ENCODE data around the gene KCTD6. TPM values are rescaled to one million over a fixed set of nuclear protein-coding genes. Genes with fewer than 3 reads are reported as not detected.
A peak's percentile ranks its signal among the peaks of the same experiment; 100 is the strongest.

The KCTD6 gene
- total and polyA plus RNA-seq, 10 donors = 7.3 to 23.5 (median 10.9) TPM

- no peak for DNase-seq
- no peaks in the 10 kb centered on the region for H3K27me3 ChIP-seq (replicated peaks in 1 of 7)
- intact Hi-C loops (cut with DNase I; ENCODE audit: low total_unique reads) = loop anchor here (10.0 kb wide), 1 partner anchor 72 kb away; the partner anchor contains the start of gene ACOX2
- H3K36me3 ChIP-seq = no peaks in the 10 kb centered on the region
- no peak overlapping the region for H3K27ac ChIP-seq
- peaks cover 8 to 17% (median 12%) of the 10 kb centered on the region in 6 donors for H3K4me1 ChIP-seq
- H3K9me3 ChIP-seq = no peaks in the 10 kb centered on the region
- TF ChIP-seq POLR2A (IDR thresholded peaks at IDR 0.05) = no peak
- no peak for TF ChIP-seq CTCF (IDR thresholded peaks at IDR 0.05 in 8 of 11, conservative IDR thresholded peaks at IDR 0.05 in 3 of 11)
- no peak for TF ChIP-seq POLR2AphosphoS5 (IDR thresholded peaks at IDR 0.05)
- WGBS, 5 donors = 76 to 92% (median 77%) methylated on average over 4 of the region's 4 CpGs
- H3K4me3 ChIP-seq = no peak overlapping the region
These were observed 29.1 kb upstream of the KCTD6 start for GRCh38 chr3:58462829-58463180.

DNA sequence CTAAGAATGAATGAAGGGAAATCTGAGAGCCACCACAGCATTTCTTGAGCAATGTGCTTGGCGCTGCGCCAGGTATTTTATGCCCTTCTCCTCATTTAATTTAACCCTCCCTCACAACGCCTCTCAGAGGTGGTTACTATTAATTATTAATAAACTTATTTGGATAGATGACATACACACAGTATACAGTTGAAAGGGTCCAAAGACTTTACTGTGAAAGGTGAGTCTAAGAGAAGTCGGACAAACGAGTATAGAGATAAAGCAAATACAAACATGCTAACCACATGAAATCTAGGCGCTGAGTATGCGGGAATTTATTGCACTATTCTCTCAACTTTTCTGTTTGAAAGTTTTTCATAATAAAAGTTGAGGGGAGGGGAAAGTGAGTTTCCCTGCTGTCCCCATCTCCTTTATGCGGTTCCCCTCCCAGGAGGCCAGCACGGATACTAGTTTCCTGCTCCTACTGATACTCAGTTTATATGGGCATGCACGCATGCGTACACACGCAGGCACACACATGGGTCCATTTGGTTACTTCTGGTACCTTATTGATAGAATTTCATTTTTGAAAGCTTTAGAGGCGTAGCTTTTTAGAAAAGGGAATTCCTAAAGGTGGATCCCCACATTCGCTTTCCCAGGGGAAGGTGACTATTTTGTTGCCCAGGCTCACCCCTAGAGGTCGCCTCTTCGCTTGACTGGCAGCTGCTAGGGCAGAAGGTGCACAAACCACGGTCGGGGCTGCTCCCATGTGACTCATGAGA, 28.5 kb upstream of the KCTD6 start:
- DNase-seq = peak; percentile 87
- H3K4me3 ChIP-seq = peak overlapping the region in 6 of 8 donors; percentile 1 to 58 (median 18)

GRCh38 chr3:58463942-58464271, 28.0 kb upstream of the KCTD6 start:
- TF ChIP-seq CTCF (IDR thresholded peaks at IDR 0.05 in 8 of 11, conservative IDR thresholded peaks at IDR 0.05 in 3 of 11) = peak in 1 of 11 experiments; percentile 5
- no peak for TF ChIP-seq POLR2A (IDR thresholded peaks at IDR 0.05)
- 44 to 48% (median 45%) methylated on average over 5 of the region's 5 CpGs for WGBS, 5 donors
- peak overlapping the region in 5 of 8 donors; percentile 1 to 58 (median 24) for H3K4me3 ChIP-seq

More for the DNA sequence above, 28.5 kb upstream of the KCTD6 start:
- no peaks in the 10 kb centered on the region for H3K36me3 ChIP-seq
- WGBS, 5 donors = 18 to 25% (median 24%) methylated on average over 18 of the region's 18 CpGs
- TF ChIP-seq POLR2A (IDR thresholded peaks at IDR 0.05) (no peak), POLR2AphosphoS5 (IDR thresholded peaks at IDR 0.05) (peak in 1 of 3 donors; percentile 32), CTCF (IDR thresholded peaks at IDR 0.05 in 8 of 11, conservative IDR thresholded peaks at IDR 0.05 in 3 of 11) (peak; percentile 47 to 79 (median 67))
- no peaks in the 10 kb centered on the region for H3K27me3 ChIP-seq (replicated peaks in 1 of 7)
- peak overlapping the region in 1 of 8 donors; percentile 4 for H3K27ac ChIP-seq
- H3K9me3 ChIP-seq = no peaks in the 10 kb centered on the region
- H3K4me1 ChIP-seq = peaks cover 8 to 17% (median 12%) of the 10 kb centered on the region in 6 donors
- intact Hi-C loops (cut with DNase I; ENCODE audit: low total_unique reads) = loop anchor here (10.0 kb wide), 1 partner anchor 71 kb away; the partner anchor contains the start of gene ACOX2

GRCh38 chr3:58464866-58465265, 27.0 kb upstream of the KCTD6 start:
- TF ChIP-seq POLR2AphosphoS5 (IDR thresholded peaks at IDR 0.05) (no peak), CTCF (IDR thresholded peaks at IDR 0.05 in 8 of 11, conservative IDR thresholded peaks at IDR 0.05 in 3 of 11) (no peak)
- WGBS, 5 donors = 40 to 52% (median 49%) methylated on average over 3 of the region's 3 CpGs
- Histone ChIP-seq H3K27ac (no peak overlapping the region), H3K4me1 (peaks cover 8 to 17% (median 12%) of the 10 kb centered on the region in 6 donors), H3K27me3 (replicated peaks in 1 of 7) (no peaks in the 10 kb centered on the region), H3K4me3 (no peak overlapping the region), H3K36me3 (no peaks in the 10 kb centered on the region), H3K9me3 (no peaks in the 10 kb centered on the region)
- DNase-seq = no peak
- intact Hi-C loops (cut with DNase I; ENCODE audit: low total_unique reads) = loop anchor here (10.0 kb wide), 1 partner anchor 70 kb away; the partner anchor contains the start of gene ACOX2

More at GRCh38 chr3:58463942-58464271, 28.0 kb upstream of the KCTD6 start:
- H3K9me3 ChIP-seq = no peaks in the 10 kb centered on the region
- peaks cover 8 to 17% (median 12%) of the 10 kb centered on the region in 6 donors for H3K4me1 ChIP-seq
- no peaks in the 10 kb centered on the region for H3K27me3 ChIP-seq (replicated peaks in 1 of 7)
- H3K36me3 ChIP-seq = no peaks in the 10 kb centered on the region
- DNase-seq = no peak
- no peak overlapping the region for H3K27ac ChIP-seq
- intact Hi-C loops (cut with DNase I; ENCODE audit: low total_unique reads) = loop anchor here (10.0 kb wide), 1 partner anchor 71 kb away; the partner anchor contains the start of gene ACOX2
